SKM-1 treated with dmso at 0.1 percent for 144 hours (cell line): Measurements from ENCODE around the gene SPON1.
"Not testable (repeated sequence)": the region's sequence is repeated elsewhere in the genome, so short reads cannot be mapped to it uniquely, and the experiment has no call there.

Experiments used
- DNase-seq: peaks from one replicate; lab custom pipeline; 2025; ENCODE audit not compliant: unreplicated experiment; lab: John Stamatoyannopoulos, UW

Gene SPON1

DNA sequence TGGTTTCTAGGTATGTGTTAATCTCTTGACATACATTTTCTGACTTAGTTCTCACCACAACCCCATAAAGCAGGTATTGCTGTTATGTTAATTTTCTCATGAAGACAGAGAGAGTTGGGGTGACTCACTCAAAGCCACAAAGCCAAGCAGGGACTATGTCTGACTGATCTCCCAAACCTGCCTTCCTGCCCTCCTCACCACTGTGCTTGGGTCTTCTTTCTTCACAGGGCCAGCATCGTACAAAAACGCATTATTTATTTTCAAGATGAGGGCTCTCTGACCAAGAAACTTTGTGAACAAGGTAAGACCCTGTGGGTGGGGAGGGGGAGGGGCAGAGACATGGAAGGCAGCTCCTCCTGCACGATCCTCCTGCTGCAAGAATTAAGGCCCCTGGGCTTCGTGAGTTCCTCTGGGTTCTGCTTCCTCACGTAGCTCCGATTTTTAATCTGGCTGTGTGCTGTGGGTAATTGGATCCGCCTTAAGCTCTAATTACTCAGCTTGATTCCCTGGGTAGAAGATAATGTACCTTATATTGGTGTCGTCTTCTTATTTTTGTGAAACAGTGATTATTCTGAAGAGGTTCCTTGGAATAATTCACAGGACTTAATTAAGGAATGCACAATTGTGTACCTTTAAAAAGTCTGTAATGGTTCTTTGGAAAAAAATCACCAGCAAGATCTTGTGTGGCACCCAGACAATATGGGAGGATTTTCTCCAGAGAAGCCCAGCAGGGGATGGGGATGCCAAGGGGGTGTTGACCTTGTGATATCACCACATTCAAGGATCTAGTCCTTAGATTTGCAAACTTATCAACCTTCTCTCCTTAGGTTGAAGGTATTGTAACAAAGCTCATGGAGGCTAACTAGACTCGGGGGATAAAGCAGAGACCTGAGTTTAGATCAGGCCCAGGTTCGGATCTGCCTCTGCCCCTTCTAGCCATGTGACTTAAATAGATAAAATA lies 112.9 kb downstream of the SPON1 start:
- DNase-seq: no peak

DNA sequence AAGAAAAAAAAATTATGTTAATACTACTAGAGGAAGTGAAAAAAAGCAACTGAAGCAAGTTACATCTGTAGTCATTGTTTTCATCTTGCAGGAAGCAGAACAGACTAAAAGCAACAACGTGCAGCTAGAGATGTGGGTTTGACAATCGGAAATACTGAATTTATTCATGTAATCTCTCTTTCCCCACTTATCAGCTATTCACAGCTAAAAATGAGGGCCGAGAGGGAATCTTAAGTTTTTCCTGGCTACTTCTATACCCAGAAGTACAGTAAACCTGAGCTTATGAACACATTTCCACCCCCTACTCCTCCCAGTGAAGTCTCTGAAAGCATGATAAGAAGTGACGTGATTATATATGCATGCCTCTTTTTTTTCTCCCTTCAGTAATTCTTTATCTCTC lies 116.5 kb downstream of the SPON1 start:
- no peak for DNase-seq

DNA sequence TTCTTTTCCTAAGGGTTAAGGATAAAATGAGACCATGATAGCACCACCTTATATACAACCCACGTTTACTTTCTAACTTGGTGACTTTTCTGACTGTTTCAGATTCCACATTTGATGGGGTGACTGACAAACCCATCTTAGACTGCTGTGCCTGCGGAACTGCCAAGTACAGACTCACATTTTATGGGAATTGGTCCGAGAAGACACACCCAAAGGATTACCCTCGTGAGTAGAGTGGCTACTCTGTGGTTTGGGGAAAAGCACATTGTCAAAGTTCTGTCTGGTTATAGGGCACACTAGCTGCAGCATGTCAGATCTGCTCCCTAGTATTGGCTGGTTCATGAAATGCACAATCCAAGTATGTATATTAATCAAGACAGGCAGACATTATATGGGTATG lies 117.3 kb downstream of the SPON1 start:
- DNase-seq: no peak

DNA sequence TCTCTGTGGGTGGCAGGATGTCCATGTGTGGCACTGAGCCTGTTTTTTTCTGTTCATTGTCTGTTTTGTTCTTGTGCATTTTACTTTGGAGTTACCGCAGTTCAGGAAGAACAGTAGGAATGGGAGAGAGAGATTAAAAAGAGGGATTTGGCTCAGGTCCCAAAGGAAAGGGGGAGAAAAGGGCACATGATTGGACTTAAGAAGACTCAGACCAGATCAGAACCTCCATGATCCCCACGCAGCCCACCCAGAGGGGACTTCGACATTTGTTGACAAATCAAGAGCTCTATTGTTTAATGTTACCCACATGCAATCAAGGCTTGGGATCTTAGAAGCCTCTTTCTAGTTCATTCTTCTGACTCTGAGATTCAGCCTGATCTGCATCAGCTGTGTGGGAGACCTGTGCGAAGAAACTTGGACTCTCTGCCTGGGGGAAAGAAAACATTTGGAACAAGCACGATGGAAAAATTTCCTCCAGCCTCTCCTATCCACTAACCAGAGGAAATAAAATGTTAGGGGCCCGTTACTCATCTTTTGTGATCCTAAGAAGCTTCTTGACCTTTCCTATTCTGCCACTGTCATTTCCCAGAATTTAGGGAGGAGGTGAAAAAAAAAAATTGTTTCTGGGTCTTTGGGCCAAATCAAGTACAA lies 119.2 kb downstream of the SPON1 start:
- no peak for DNase-seq

DNA sequence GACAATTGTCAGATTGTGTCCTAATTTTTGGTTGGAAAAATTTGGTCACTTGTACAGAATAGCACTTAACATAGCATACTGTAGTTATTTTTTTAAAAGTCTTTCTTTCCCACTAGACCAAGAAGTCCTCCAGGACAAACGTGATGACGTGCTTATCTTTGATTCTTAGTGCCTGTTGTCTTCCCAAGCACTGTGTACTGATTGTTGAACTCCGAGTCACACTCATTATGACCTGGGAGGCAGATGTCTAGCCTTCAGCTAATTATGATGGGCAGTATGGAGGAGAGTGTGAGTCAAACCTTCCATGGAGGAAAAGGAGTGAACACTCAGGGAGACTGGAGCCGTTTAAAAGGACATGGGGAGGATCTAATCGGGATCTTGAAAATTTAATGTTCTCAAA lies 119.8 kb downstream of the SPON1 start:
- DNase-seq: no peak

DNA sequence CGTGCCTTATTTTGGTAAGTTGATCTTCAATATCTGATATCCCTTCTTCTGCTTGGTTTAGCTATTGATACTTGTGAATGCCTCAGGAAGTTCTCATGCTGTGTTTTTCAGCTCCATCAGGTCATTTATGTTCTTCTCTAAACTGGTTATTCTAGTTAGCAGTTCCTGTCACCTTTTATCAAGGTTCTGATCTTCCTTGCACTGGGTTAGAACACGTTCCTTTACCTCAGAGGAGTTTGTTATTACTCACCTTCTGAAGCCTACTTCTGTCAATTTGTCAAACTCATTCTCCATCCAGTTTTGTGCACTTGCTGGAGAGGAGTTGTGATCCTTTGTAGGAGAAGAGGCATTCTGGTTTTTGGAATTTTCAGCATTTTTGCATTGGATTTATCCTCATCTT lies 126.3 kb downstream of the SPON1 start:
- DNase-seq: not testable (repeated sequence)

DNA sequence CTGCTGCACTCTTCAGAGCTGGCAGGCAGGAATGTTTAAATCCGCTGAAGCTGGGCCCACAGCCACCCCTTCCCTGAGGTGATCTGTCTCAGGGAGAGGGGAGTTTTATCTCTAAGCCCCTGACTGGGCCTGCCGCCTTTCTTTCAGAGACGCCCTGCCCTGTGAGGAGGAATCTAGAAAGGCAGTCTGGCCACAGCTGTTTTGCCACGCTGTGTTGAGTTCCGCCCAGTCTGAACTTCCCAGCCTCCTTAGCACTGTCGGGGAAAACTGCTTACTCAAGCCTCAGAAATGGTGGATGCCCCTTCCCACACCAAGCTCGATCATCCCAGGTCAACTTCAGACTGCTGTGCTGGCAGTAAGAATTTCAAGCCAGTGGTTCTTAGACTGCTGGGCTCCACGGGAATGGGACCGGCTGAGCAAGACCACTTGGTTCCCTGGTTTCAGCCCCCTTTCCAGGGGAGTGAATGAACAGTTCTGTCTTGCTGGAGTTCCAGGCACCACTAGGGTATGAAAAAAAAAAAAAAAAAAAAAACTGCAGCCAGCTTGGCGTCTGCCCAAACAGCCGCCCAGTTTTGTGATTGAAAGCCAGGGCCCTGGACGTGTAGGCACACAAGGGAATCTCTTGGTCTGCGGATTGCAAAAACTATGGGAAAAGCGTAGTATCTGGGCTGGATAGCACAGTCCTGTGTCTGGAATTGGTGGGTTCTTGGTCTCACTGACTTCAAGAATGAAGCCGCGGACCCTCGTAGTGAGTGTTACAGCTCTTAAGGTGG lies 127.4 kb downstream of the SPON1 start:
- DNase-seq: no peak

DNA sequence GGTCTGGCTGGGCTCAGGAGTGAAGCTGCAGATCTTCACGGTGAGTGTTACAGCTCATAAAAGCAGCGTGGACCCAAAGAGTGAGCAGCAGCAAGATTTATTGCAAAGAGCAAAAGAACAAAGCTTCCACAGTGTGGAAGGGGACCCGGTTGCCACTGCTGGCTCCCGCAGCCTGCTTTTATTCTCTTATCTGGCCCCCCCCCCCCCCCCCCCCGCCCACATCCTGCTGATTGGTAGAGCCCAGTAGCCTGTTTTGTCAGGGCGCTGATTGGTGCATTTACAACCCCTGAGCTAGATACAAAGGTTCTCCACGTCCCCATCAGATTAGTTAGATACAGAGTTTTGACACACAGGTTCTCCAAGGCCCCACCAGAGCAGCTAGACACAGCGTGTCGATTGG lies 128.1 kb downstream of the SPON1 start:
- not testable (repeated sequence) for DNase-seq

DNA sequence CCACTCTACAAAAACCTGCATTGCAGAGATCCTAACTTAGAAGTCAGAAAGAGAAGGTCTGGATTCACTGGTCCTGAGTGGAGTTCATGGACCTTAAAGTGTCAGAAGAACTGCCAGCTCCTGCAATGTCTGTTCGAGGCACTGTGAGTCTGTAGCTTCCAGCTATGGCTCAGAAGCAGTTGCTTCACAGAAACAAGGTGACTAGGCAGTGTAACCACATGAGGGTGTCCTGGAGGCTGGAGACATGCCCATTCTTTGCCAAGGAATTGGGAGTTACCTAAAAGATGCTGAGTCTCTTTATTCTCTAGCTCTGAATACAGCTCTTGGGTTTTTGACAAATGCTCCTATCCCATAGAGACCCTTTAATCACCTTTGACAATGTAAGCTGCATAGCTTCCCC lies 130.5 kb downstream of the SPON1 start:
- DNase-seq: no peak

DNA sequence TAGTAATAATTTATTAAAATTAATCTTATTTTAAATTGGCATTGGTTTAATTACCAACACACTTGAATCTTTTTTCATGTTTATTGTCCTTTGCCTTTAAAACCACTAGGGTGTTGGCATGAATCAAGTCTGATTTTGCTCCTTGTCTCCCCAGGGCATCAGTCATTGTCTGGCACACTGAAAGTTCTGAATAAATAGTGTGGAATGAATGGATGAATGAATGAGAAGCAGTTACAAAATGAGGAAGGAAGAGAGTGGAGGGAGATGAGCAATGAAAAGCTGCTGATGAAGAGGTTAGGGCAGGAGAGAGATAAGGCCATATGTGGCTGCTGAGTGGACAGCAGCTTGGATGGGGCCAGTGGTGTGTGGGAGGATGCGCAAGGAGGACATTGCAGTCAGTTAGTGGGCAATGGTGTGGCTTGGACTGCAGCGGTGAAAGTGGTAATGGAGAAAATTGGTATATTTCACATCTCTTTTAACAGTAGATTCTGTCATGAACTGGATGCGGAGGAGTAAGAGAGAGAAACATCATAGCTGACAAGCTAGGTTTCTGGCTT lies 132.0 kb downstream of the SPON1 start:
- no peak for DNase-seq

DNA sequence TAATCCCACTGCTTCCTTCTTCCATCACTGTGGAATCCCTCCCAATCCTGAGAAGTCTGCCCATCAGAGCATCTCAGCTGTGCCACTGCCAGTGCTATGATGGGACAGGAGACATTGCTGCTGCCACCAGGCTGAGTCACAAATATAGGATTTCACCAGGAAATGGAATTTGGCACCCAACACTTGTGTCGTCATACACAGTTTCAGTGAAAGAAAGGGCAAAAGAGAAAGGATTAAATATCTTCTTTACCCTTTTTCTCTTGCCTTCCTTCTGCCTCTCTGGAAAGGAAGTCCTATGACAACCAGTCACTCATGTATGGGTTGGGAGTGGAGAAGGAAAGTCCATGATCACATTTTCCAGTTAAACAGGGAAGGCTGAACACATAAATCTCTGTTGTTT lies 133.4 kb downstream of the SPON1 start:
- DNase-seq: no peak

DNA sequence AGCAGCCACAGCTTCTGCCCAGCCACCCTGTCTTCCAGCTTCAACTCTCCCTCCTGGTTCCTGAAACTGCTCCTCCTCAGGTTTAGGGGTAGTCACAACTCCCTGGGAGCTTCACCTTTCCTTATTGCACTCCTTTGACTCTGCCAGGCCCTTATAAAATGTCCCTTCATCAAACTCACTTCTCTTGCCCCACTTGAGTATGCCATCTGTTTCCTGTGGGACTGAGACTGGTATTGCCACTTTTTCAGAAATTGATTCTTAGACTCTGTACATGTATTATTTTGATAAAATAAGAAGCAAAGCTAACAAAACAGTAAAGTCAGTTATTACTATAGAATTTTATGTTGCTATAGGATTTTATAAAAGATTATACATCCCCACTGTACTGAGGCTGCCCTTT lies 134.1 kb downstream of the SPON1 start:
- no peak for DNase-seq

DNA sequence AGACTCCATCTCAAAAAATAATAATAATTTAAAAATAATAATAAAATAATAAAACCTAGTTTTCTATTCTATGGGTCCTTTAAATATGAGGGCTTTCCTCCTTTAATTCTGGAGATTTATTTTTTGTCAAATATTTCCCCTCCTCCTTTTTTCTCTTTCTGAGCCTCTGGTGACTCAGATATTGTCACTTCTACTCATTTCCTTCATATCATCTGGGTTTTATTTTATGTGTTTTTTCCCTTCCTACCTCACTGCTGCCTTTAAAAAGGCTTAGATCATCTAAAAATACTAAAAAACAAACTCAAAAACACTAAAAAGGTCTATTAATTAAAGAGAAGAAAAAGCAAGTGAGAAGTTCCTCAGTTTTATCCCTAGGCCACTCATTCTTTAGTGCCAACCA lies 138.9 kb downstream of the SPON1 start:
- DNase-seq: no peak

DNA sequence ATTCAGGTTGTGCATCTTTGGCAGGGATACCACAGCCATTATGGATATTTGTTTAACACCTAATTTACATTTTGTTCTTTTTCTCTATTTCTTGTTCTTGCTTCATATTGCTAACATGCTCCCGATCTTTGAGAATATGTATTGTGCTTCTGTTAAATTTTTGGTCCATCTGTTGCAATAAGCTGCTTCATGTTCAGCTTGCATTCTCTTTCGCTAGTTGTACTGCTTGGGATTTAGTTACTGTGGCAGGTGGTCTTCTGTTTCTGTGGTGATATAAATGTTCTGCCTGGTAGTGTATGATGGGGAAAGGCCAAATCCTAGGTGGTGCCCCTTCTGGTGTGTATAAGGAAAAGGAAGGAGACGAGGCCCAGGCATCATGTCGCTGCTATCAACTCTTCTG lies 140.2 kb downstream of the SPON1 start:
- no peak for DNase-seq

DNA sequence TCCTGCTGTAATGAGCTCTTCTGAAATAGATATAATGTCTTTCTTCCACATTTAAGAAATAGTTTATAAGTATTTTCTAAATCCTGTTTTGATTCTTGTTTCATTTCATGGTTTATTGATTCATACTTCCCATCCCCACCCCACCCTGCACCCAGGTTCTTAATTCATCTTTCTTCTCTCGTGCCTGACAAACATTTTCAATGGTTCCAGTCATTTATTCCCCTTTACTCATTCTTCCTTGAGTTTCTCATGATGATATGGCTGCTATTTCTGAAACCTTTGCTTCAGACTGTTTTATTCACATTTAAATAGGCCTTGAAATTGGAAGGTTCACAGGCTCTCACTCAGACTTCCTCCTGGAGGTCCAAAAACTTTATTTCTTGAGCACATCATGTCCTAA lies 142.9 kb downstream of the SPON1 start:
- DNase-seq: no peak

DNA sequence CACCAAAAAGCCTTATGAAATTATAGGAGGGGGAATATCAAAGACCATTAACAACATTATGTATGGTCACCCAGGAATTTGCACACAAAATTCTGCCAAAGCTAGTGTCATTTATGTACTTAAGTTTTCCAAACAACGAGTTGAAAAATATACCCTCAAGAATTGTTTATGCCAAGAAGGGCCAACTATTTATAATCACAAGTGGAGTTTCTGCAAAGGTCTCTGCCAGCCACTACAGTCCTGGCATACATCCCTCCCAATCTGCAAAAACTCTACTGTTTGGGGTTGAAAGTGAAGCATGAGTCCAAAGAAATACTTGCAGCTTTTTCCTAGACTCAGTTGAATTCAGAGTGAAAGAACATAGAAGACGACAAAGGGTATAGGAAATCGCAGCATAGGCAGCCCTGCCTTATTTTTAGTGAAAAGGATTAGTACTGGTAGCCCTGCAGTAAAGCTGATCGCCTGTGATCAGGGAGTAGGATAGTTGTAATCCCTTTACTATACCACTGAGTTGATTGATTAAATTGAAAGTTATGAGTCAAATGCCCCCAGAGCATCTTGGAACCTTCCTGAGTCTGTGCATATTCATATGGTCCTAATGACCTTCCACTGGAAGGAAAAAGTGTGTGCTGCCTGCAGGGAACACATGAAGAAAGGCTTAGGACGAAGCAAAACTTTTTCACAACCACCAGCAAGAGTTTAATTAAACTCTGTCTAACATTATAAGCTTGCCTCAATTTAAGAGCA lies 144.0 kb downstream of the SPON1 start:
- DNase-seq: no peak

DNA sequence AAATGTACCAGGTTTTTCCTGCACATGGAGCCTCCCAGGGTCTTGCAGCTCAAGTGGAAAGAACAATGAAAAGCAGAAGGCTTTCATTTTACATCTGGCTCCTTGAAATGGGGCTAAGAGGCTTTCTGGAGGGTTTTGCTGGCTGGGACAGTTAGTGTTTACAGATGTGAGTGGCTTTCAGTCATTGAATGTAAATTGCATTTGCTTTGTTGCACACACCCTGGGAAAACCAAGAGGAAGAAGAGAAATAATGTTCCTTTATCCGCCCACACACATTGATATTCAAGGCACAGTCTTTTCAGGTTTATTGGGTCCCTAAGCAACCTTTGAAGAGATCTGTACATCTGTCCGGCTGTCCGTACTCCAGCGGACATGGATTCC lies 144.5 kb downstream of the SPON1 start:
- DNase-seq: no peak

DNA sequence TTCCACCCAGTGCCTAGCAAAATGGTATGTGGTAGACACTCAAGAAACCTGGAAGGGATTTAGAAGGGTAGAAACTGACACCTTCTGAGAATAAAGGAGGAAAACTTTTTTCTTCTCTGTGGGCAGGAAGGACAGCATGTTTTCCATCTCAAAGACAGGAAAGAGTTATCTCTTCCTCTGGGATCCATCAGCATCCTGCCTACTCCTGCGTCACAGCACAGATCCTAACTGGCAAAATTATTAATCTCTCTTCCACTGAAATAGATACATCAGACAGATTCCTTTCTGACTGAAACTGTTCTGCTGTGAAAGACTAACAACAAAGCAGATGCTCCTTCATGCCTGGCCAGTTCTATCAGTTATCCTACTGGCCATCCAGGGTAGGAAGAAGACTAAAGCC lies 147.2 kb downstream of the SPON1 start:
- DNase-seq: no peak

DNA sequence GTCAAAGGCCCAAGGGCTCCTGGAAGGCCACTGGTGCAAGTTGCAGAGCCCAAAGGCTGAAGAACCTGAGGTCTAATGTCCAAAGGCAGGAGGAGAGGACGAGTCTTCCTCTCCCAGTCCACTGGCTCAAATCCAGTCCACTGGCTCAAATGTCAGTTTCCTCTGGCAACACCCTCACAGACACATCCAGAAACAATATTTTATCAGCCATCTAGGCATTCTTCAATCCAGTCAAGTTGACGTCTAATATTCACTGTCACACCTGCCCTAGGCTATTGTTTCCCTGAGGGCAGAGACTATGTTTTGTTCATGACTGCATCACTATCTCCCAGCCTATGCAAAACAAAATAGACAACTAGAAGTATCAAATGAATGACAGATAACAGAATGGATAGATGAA lies 148.1 kb downstream of the SPON1 start:
- DNase-seq: no peak

DNA sequence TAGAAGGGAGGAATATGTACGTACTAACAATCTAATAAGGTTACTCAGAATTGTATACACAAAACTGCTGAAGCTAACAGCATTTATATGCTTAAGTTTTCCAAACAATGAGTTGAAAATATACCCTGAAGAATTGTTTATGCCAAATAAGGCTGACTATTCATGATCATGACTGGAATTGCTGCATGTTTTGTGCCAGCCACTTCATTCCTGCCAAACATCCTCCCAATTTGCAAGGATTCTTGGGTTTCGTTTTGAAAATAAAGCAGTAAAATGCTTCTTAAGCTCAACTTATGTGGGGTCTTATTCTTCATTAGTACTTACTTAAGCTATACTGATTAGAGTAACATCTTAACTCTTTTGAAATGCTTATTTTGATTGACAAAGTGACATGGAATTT lies 149.0 kb downstream of the SPON1 start:
- DNase-seq: no peak

DNA sequence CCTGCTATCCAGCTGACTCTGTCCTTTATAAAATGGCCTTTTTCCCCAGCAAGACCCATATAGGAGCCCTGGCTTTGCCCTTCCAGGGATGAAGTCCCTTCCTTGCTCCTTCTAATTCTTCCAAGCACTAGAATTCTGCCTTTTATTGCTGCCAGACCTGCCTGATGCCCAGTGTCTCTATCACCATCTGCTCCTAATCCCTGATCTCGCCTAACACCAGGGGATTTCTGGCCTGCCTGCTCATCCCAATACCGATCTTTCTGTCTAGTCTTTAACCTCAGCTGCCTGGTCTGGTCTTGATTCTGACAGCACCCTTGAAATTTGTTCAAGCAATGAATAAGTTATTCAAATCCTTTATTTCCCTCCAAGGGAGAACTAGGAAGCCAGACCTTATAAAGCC lies 150.2 kb downstream of the SPON1 start:
- no peak for DNase-seq
